Head of caudate nucleus (tissue), 42 donors: ENCODE results near the gene FTO.

Experiments
- DNase-seq, 42 donors: peaks; one replicate each; pipeline versions ENCODE4 v3.0.0 to v3.0.0-alpha.2; 2020 to 2021; ENCODE audit warnings: mixed read lengths in 7 of 42
- intact Hi-C: fragments of 100-400 bp; cut with DNase I; formaldehyde crosslinking; loops from one replicate; pipeline ENCODE4 v1.15.0; 2022

Gene FTO

GRCh38 chr16:54142787-54143186 lies 438.8 kb downstream of the FTO start:
- DNase-seq, result no peak
- intact Hi-C loops, result no loop called here

- no peak for DNase-seq
- intact Hi-C loops, result no loop called here
These were observed 439.5 kb downstream of the FTO start for GRCh38 chr16:54143410-54143809.

GRCh38 chr16:54143934-54144571 lies 440.1 kb downstream of the FTO start:
- DNase-seq, result no peak
- intact Hi-C loops, result no loop called here

- intact Hi-C loops, result no loop called here
- DNase-seq, result no peak
These were observed 440.6 kb downstream of the FTO start for GRCh38 chr16:54144572-54144947.

- no peak for DNase-seq
- intact Hi-C loops, result no loop called here
These were observed 441.9 kb downstream of the FTO start for GRCh38 chr16:54145881-54146280.

GRCh38 chr16:54148974-54149373 lies 445.0 kb downstream of the FTO start:
- no peak for DNase-seq
- intact Hi-C loops, result no loop called here

GRCh38 chr16:54150861-54151260 lies 446.9 kb downstream of the FTO start:
- DNase-seq, result no peak
- intact Hi-C loops, result no loop called here

- intact Hi-C loops, result no loop called here
These were observed 448.6 kb downstream of the FTO start for GRCh38 chr16:54152362-54153239.

GRCh38 chr16:54153240-54153934 lies 449.4 kb downstream of the FTO start:
- no peak for DNase-seq
- intact Hi-C loops, result no loop called here

More at GRCh38 chr16:54152362-54153239, 448.6 kb downstream of the FTO start:
- no peak for DNase-seq

GRCh38 chr16:54156349-54156748 lies 452.4 kb downstream of the FTO start:
- DNase-seq, result no peak
- intact Hi-C loops, result no loop called here

GRCh38 chr16:54158986-54159385 lies 455.0 kb downstream of the FTO start:
- no peak for DNase-seq
- intact Hi-C loops, result no loop called here

- intact Hi-C loops, result no loop called here
- DNase-seq, result no peak
These were observed 455.6 kb downstream of the FTO start for GRCh38 chr16:54159490-54160080.

- no peak for DNase-seq
- intact Hi-C loops, result no loop called here
These were observed 456.4 kb downstream of the FTO start for GRCh38 chr16:54160252-54160860.

GRCh38 chr16:54160939-54161897 lies 457.3 kb downstream of the FTO start:
- no peak for DNase-seq
- intact Hi-C loops, result no loop called here

GRCh38 chr16:54163197-54163843 lies 459.4 kb downstream of the FTO start:
- DNase-seq, result no peak
- intact Hi-C loops, result no loop called here

- DNase-seq, result no peak
- intact Hi-C loops, result no loop called here
These were observed 460.8 kb downstream of the FTO start for GRCh38 chr16:54164789-54165173.

- no peak for DNase-seq
- intact Hi-C loops, result no loop called here
These were observed 461.4 kb downstream of the FTO start for GRCh38 chr16:54165174-54165911.
